Calu3 (cell line): ENCODE results near the gene FAM20C. TPM values are rescaled to one million over a fixed set of nuclear protein-coding genes. Genes with fewer than 3 reads are reported as not detected.

Source experiments
- BruUV-seq: library from RNA; stranded (reverse); fragments of 400-500 nt; replicated peaks from 2 replicates; lab custom pipeline; 2021; lab: Mats Ljungman, UMichigan
- CTCF ChIA-PET: fragments of 300-600 bp; sonication (Branson Sonifier 250); formaldehyde crosslinking; loops from one replicate; lab custom pipeline; 2022; ENCODE audit warnings: antibody characterized with exemption; lab: Charles Lee
- DNase-seq: peaks from one replicate; pipeline ENCODE4 v3.0.0; 2022
- H3K27ac Mint-ChIP-seq: one replicate; pipeline ENCODE4 v1.8.0; 2022; ENCODE audit warnings: mixed read lengths; ENCODE audit not compliant: unreplicated experiment
- H3K27me3 Mint-ChIP-seq: one replicate; pipeline ENCODE4 v1.8.0; 2022; ENCODE audit warnings: mixed read lengths; ENCODE audit not compliant: unreplicated experiment
- H3K36me3 Mint-ChIP-seq: one replicate; pipeline ENCODE4 v1.8.0; 2022; ENCODE audit warnings: mild to moderate bottlenecking, moderate library complexity, mixed read lengths; ENCODE audit not compliant: insufficient read depth, unreplicated experiment
- H3K4me1 Mint-ChIP-seq: one replicate; pipeline ENCODE4 v1.8.0; 2022; ENCODE audit warnings: mild to moderate bottlenecking, low read depth, mixed read lengths; ENCODE audit not compliant: unreplicated experiment
- H3K4me3 Mint-ChIP-seq: one replicate; pipeline ENCODE4 v1.8.0; 2022; ENCODE audit warnings: mild to moderate bottlenecking, low read depth, moderate library complexity, mixed read lengths; ENCODE audit not compliant: unreplicated experiment
- H3K9me3 Mint-ChIP-seq: one replicate; pipeline ENCODE4 v1.8.0; 2022; ENCODE audit warnings: low read depth, mixed read lengths; ENCODE audit not compliant: unreplicated experiment
- intact Hi-C: fragments of 100-400 bp; cut with micrococcal nuclease; formaldehyde crosslinking; loops from one replicate; pipeline ENCODE4 v1.10.0; 2022; ENCODE audit not compliant: unreplicated experiment
- total RNA-seq: library from RNA; stranded (reverse); gene quantifications from 2 replicates; pipeline ENCODE4 v1.2.3, GENCODE V29; 2022
- TF ChIP-seq, protein P1 (sequence below): fragments of 200-600 bp; IDR thresholded peaks from one replicate; pipeline ENCODE4 v1.8.0; 2022; ENCODE audit warnings: antibody characterized with exemption; ENCODE audit not compliant: unreplicated experiment

The FAM20C gene
- total RNA-seq, 1 experiment from 2014 or later: 9.1 TPM

DNA sequence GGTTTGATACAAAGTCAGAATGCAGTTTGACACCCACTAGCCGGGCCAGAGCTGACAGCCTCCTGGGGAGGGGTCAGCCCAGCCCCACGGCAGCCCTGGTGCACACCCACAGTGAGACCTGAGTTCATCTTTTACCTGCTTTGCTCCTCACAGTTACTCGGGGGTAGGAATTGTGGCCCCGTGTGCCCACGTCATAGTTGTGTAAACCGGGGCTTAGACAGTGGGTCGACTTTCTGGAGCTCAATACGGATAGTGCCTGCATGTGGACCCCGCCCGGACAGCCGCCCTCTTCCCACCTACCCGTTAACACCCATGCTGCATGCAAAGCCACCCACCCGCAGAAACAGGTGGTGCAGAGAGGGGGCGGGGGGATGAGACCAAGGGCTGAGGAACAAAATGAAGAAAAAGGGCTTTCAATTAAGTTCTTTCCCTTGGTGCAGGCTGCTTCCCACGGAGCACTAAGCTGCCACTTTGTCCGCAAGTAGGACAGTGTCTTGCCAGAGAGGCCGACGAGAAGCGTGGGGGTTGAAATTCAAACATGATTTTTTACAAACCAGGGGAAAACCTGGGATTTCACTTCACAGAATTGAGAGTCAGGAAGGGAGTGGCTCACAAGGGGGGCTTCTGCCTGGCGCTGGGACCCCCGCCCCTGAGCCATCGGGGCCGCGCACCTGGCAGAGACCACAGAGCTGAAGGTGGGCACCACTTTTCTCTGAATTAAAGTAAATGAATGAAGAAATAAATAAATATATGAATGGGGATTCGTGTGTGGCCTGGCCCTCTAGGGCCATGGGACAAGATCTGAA is 73.0 kb downstream of the FAM20C start:
- Mint-ChIP-seq H3K9me3 (peaks cover 18% of the 10 kb centered on the region), H3K4me1 (peaks cover 23% of the 10 kb centered on the region), H3K4me3 (peak overlapping the region; percentile 36), H3K27ac (no peak overlapping the region), H3K36me3 (peaks cover 12% of the 10 kb centered on the region), H3K27me3 (peaks cover 78% of the 10 kb centered on the region)
- no peak for DNase-seq
- CTCF ChIA-PET: interaction anchor here (0.8 to 3.6 kb wide), 2 partner anchors 31 to 201 kb away, joined by 3 to 14 read pairs; no protein-coding TSS in a partner anchor
- TF ChIP-seq, protein P1, sequence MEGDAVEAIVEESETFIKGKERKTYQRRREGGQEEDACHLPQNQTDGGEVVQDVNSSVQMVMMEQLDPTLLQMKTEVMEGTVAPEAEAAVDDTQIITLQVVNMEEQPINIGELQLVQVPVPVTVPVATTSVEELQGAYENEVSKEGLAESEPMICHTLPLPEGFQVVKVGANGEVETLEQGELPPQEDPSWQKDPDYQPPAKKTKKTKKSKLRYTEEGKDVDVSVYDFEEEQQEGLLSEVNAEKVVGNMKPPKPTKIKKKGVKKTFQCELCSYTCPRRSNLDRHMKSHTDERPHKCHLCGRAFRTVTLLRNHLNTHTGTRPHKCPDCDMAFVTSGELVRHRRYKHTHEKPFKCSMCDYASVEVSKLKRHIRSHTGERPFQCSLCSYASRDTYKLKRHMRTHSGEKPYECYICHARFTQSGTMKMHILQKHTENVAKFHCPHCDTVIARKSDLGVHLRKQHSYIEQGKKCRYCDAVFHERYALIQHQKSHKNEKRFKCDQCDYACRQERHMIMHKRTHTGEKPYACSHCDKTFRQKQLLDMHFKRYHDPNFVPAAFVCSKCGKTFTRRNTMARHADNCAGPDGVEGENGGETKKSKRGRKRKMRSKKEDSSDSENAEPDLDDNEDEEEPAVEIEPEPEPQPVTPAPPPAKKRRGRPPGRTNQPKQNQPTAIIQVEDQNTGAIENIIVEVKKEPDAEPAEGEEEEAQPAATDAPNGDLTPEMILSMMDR: no peak
- intact Hi-C loops: no loop called here
- BruUV-seq: no TSS peak

DNA sequence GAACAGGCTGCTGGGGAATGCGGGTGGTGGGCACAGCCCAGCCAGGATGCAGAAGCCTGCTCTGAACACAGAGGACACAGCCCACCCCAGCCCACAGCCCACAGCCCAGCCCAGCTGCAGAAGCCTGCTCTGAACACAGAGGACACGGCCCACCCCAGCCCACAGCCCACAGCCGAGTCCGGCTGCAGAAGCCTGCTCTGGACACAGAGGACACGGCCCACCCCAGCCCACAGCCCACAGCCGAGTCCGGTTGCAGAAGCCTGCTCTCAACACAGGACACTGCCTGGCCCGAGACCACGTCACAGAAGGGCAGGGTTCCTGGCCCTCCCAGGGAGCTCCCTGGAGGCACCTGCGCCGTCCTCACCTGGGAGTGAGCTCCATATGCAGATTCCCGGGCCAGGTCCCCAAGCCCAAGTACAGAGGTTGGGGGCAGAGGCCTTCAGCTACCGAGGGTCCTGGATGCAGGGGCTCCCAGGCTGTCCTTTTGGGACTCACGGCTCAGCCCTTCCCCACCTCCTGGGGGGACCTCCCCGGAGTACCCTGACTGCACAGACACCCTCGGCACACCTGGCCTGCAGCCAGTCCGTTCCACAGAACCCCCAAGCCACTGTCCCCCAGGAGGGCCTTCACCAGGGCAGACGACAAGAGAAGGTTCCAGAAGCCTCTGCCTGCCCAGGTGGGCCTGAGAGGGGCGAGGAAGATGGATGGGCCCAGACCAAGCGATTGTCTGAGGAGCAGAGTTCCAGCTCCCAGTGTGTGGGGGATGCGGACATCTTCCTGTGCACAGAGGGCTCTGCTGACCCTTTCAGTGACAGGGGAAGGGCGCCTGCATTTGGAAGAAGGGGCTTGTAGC is 73.9 kb downstream of the FAM20C start:
- H3K27me3 Mint-ChIP-seq: peaks cover 79% of the 10 kb centered on the region
- H3K27ac Mint-ChIP-seq: no peak overlapping the region
- no TSS peak for BruUV-seq
- peaks cover 12% of the 10 kb centered on the region for H3K36me3 Mint-ChIP-seq
- CTCF ChIA-PET: interaction anchor here (0.8 to 3.6 kb wide), 2 partner anchors 32 to 202 kb away, joined by 3 to 14 read pairs; no protein-coding TSS in a partner anchor
- TF ChIP-seq, protein P1: no peak
- no peak for DNase-seq
- intact Hi-C loops: no loop called here
- peaks cover 23% of the 10 kb centered on the region for H3K4me1 Mint-ChIP-seq
- no peak overlapping the region for H3K4me3 Mint-ChIP-seq
- H3K9me3 Mint-ChIP-seq: peaks cover 17% of the 10 kb centered on the region

GRCh38 chr7:266851-267840 is 74.8 kb downstream of the FAM20C start:
- peak; percentile 77 for DNase-seq
- peaks cover 22% of the 10 kb centered on the region for H3K4me1 Mint-ChIP-seq
- BruUV-seq: no TSS peak
- H3K27me3 Mint-ChIP-seq: peaks cover 74% of the 10 kb centered on the region
- no peak overlapping the region for H3K4me3 Mint-ChIP-seq
- H3K36me3 Mint-ChIP-seq: peaks cover 6% of the 10 kb centered on the region
- peaks cover 10% of the 10 kb centered on the region for H3K9me3 Mint-ChIP-seq
- intact Hi-C loops: no loop called here
- H3K27ac Mint-ChIP-seq: no peak overlapping the region
- TF ChIP-seq, protein P1: peak; percentile 81
- CTCF ChIA-PET: interaction anchor here (3.6 kb wide), 1 partner anchor 203 kb away, joined by 14 read pairs; no protein-coding TSS in a partner anchor
